NB4 (cell line): Measurements from ENCODE around the gene ALG3.

Experiments
- DNase-seq: peaks from one replicate; pipeline ENCODE4 v3.0.0; 2010; ENCODE audit warnings: low read depth
- H3K4me3 ChIP-seq: one replicate; pipeline ENCODE4 v1.5.1; 2011; ENCODE audit warnings: mild to moderate bottlenecking, low read depth, low read length, moderate library complexity
- CTCF ChIP-seq: IDR thresholded peaks from one replicate; pipeline ENCODE4 v1.5.1; 2012; ENCODE audit warnings: low read depth, low read length
- MAX ChIP-seq: IDR thresholded peaks from 2 replicates; pipeline ENCODE4 v1.6.1; 2011; ENCODE audit warnings: low read depth, low read length
- MYC ChIP-seq: IDR thresholded peaks from 2 replicates; pipeline ENCODE4 v1.6.1; 2011; ENCODE audit warnings: low read depth, low read length
- POLR2A ChIP-seq: IDR thresholded peaks from 2 replicates; pipeline ENCODE4 v1.6.1; 2011; ENCODE audit warnings: mild to moderate bottlenecking; ENCODE audit not compliant: insufficient read length; ENCODE audit errors: extremely low read depth

ALG3 gene

GRCh38 chr3:184241447-184242296, 7.1 kb downstream of the ALG3 start:
- peak; percentile 10 for TF ChIP-seq CTCF
- TF ChIP-seq POLR2A, result no peak
- no peak overlapping the region for H3K4me3 ChIP-seq
- DNase-seq, result peak; percentile 46

GRCh38 chr3:184241141-184241446, 7.7 kb downstream of the ALG3 start:
- no peak overlapping the region for H3K4me3 ChIP-seq
- DNase-seq, result no peak
- no peak for TF ChIP-seq MYC
- no peak for TF ChIP-seq POLR2A
- TF ChIP-seq CTCF, result no peak
- no peak for TF ChIP-seq MAX

- peak; percentile 63 for DNase-seq
- no peak overlapping the region for H3K4me3 ChIP-seq
- TF ChIP-seq MYC, result no peak
- TF ChIP-seq CTCF, result no peak
- peak; percentile 56 for TF ChIP-seq MAX
Measured at GRCh38 chr3:184240384-184241140, 8.2 kb downstream of the ALG3 start.

- H3K4me3 ChIP-seq, result no peak overlapping the region
- no peak for TF ChIP-seq MYC
- no peak for TF ChIP-seq CTCF
- TF ChIP-seq MAX, result no peak
- TF ChIP-seq POLR2A, result no peak
- DNase-seq, result no peak
Measured at GRCh38 chr3:184239708-184240107, 9.1 kb downstream of the ALG3 start.

- TF ChIP-seq POLR2A (no peak), MAX (no peak), CTCF (no peak), MYC (no peak)
- DNase-seq, result no peak
- H3K4me3 ChIP-seq, result no peak overlapping the region
Measured at GRCh38 chr3:184239221-184239620, 9.5 kb downstream of the ALG3 start.
